SK-N-MC (cell line): ENCODE measurements around the gene EFL1.

Experiments used
- DNase-seq: peaks from one replicate; pipeline ENCODE4 v3.0.0-alpha.2; 2011; ENCODE audit warnings: low read depth, low spot score
- H3K27ac ChIP-seq: fragments of 200-600 bp; sonication (generic); 2 replicates; pipeline ENCODE4 v1.5.1; 2016; ENCODE audit warnings: mixed run types
- H3K36me3 ChIP-seq: fragments of 200-600 bp; sonication (generic); 2 replicates; pipeline ENCODE4 v1.6.1; 2017; ENCODE audit warnings: antibody characterized with exemption, low read length, mixed read lengths; ENCODE audit not compliant: insufficient read depth
- H3K4me3 ChIP-seq: fragments of 200-600 bp; sonication (generic); 2 replicates; pipeline ENCODE4 v1.5.1; 2016
- H3K9ac ChIP-seq: fragments of 200-600 bp; sonication (generic); 2 replicates; pipeline ENCODE4 v1.8.0; 2017; ENCODE audit warnings: mixed run types, mixed read lengths; ENCODE audit not compliant: insufficient read length
- H3K9me3 ChIP-seq: fragments of 200-600 bp; sonication (generic); 2 replicates; pipeline ENCODE4 v1.6.1; 2017; ENCODE audit warnings: low read depth, mild to moderate bottlenecking, antibody characterized with exemption, low read length, moderate library complexity, mixed read lengths
- EZH2 ChIP-seq: fragments of 200-600 bp; sonication (generic); IDR thresholded peaks from one replicate; pipeline ENCODE4 v1.6.1; 2017; ENCODE audit warnings: antibody characterized with exemption
- FOXP2 ChIP-seq: optimal IDR thresholded peaks from 2 replicates; pipeline ENCODE3; 2011; ENCODE audit warnings: mild to moderate bottlenecking, moderate library complexity; ENCODE audit not compliant: insufficient read depth; ENCODE audit errors: extremely low read length, control extremely low read depth
- POLR2AphosphoS5 ChIP-seq: IDR thresholded peaks from 2 replicates; pipeline ENCODE4 v1.6.1; 2012; ENCODE audit warnings: mild to moderate bottlenecking, low read depth, low read length, borderline replicate concordance

EFL1 gene

GRCh38 chr15:82091636-82092140, 170.8 kb downstream of the EFL1 start:
- no peaks in the 10 kb centered on the region for H3K9me3 ChIP-seq
- H3K9ac ChIP-seq = no peak overlapping the region
- TF ChIP-seq EZH2 (no peak), POLR2AphosphoS5 (no peak), FOXP2 (no peak)
- DNase-seq = no peak
- no peaks in the 10 kb centered on the region for H3K36me3 ChIP-seq
- H3K27ac ChIP-seq = no peak overlapping the region
- H3K4me3 ChIP-seq = no peak overlapping the region

- Histone ChIP-seq H3K9me3 (no peaks in the 10 kb centered on the region), H3K9ac (no peak overlapping the region), H3K4me3 (no peak overlapping the region), H3K27ac (no peak overlapping the region), H3K36me3 (no peaks in the 10 kb centered on the region)
- TF ChIP-seq FOXP2 (no peak), EZH2 (no peak), POLR2AphosphoS5 (no peak)
- DNase-seq = no peak
Measured at GRCh38 chr15:82086243-82086995, 176.1 kb downstream of the EFL1 start.

- DNase-seq = no peak
- no peak overlapping the region for H3K9ac ChIP-seq
- H3K27ac ChIP-seq = no peak overlapping the region
- H3K36me3 ChIP-seq = no peaks in the 10 kb centered on the region
- H3K9me3 ChIP-seq = no peaks in the 10 kb centered on the region
- no peak overlapping the region for H3K4me3 ChIP-seq
- TF ChIP-seq POLR2AphosphoS5 (no peak), EZH2 (no peak), FOXP2 (no peak)
Measured at GRCh38 chr15:82081914-82082762, 180.4 kb downstream of the EFL1 start.

DNA sequence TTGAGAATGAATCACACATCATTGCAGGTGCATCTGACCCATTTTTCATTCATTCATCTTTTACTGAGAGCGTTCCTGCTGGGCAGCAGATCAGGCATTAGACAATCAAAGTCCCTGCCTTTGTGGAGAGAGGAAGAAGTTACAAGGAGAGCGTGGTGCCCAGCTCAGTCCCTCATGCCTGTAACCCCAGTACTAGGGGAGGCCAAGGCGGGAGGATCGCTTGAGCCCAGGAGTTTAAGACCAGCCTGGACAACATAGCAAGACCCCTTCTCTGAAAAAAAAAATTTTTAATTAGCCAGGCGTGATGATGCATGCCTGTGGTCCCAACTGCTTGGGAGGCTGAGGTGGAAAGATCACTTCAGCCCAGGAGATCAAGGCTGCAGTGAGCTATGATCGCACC, 181.8 kb downstream of the EFL1 start:
- no peak for DNase-seq
- no peak for TF ChIP-seq POLR2AphosphoS5
- no peak for TF ChIP-seq EZH2
- no peak for TF ChIP-seq FOXP2

More for the DNA sequence above, 181.8 kb downstream of the EFL1 start:
- no peak overlapping the region for H3K9ac ChIP-seq
- no peaks in the 10 kb centered on the region for H3K9me3 ChIP-seq
- no peak overlapping the region for H3K4me3 ChIP-seq
- no peak overlapping the region for H3K27ac ChIP-seq
- no peaks in the 10 kb centered on the region for H3K36me3 ChIP-seq
